ENCODE data around the gene ADCY10. TPM values are rescaled to one million over a fixed set of nuclear protein-coding genes. Genes with fewer than 3 reads are reported as not detected.

The ADCY10 gene
- total RNA-seq, 1 donor from 2014 or later, result 0.27 TPM

DNA sequence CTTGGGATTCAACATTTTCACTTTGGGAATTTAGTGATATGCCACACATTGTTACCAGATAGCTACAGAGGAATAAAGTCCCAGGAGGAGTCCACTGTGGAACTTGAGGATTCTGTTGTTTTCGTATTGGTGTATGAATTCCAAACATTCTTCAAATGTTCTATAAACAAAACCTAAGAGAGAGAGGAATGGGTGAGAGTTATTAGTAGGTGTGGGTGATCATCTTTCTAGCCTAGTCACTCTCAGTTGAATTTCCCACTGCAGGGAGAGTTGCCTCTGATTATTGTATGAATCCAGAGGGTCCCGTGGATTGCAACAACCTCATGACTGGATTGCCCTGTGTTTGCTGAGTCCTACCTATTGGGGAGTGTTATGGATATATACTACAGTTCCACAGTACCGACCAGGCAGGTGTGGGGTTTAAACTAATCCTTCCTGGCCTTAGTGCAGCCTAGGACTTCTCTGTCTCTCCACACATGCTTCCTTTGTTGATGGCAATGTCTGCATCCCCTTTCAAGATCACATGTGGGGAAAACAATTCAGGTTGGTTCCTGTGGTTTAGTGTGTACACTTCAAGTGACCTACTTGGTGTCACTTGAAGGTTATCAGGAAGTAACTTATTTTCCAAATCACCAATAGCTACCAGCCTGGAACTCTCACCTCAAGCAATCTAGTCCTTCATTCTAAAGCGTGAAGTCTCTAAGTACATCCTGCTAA, 91.8 kb downstream of the ADCY10 start:
- DNase-seq (ENCODE audit: low read depth) (peak; percentile 35), FAIRE-seq (peak; percentile 45)
- Histone ChIP-seq H3K36me3 (ENCODE audit: insufficient read depth, low read length) (no peaks in the 10 kb centered on the region), H3K9me3 (ENCODE audit: insufficient read depth, low read depth, low read length) (no peaks in the 10 kb centered on the region), H3K27ac (ENCODE audit: low read depth, low read length) (no peak overlapping the region), H3K27me3 (ENCODE audit: insufficient read depth, low read length) (no peaks in the 10 kb centered on the region), H3K9ac (ENCODE audit: low read length) (no peak overlapping the region), H3K4me2 (ENCODE audit: low read length) (peak overlapping the region; percentile 28), H2AFZ (ENCODE audit: low read depth, low read length) (no peak overlapping the region), H3K4me3 (ENCODE audit: insufficient read depth, low read depth, low read length) (no peak overlapping the region), H3K4me1 (ENCODE audit: insufficient read depth, low read length) (peaks cover 18% of the 10 kb centered on the region), H4K20me1 (ENCODE audit: insufficient read depth, low read length) (no peaks in the 10 kb centered on the region), H3K79me2 (ENCODE audit: insufficient read depth, low read length) (no peaks in the 10 kb centered on the region)
- Mint-ChIP-seq H3K4me3 (ENCODE audit: unreplicated experiment) (no peak overlapping the region), H3K36me3 (ENCODE audit: low read depth, unreplicated experiment) (no peaks in the 10 kb centered on the region), H3K4me1 (ENCODE audit: low read depth, unreplicated experiment) (peaks cover 25% of the 10 kb centered on the region), H3K9me3 (ENCODE audit: unreplicated experiment) (no peaks in the 10 kb centered on the region), H3K27me3 (ENCODE audit: low read depth, unreplicated experiment) (no peaks in the 10 kb centered on the region), H3K27ac (ENCODE audit: unreplicated experiment) (peak overlapping the region; percentile 16)
- TF ChIP-seq, protein P1, sequence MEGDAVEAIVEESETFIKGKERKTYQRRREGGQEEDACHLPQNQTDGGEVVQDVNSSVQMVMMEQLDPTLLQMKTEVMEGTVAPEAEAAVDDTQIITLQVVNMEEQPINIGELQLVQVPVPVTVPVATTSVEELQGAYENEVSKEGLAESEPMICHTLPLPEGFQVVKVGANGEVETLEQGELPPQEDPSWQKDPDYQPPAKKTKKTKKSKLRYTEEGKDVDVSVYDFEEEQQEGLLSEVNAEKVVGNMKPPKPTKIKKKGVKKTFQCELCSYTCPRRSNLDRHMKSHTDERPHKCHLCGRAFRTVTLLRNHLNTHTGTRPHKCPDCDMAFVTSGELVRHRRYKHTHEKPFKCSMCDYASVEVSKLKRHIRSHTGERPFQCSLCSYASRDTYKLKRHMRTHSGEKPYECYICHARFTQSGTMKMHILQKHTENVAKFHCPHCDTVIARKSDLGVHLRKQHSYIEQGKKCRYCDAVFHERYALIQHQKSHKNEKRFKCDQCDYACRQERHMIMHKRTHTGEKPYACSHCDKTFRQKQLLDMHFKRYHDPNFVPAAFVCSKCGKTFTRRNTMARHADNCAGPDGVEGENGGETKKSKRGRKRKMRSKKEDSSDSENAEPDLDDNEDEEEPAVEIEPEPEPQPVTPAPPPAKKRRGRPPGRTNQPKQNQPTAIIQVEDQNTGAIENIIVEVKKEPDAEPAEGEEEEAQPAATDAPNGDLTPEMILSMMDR (IDR thresholded peaks at IDR 0.05; ENCODE audit: insufficient read depth, low read depth, low read length), result no peak
- no peak for TF ChIP-seq EZH2 (IDR thresholded peaks at IDR 0.05; ENCODE audit: insufficient read depth, low read length)

DNA sequence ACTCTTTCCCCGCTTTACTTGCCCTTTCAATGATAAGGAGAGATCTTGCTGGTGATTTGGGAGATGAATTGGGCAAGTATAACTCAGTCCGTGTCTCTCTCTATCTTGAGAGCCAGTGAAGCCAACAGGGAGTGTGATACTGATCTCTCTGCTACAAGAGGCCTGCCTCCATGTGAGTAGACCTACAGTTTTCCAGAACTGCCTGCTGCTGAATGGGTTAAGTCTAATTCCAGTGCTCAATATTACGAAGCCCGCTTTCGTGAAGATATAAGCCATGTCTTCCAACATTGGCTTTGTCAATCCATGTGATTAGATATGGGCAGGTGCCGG, 92.6 kb downstream of the ADCY10 start:
- Histone ChIP-seq H3K36me3 (ENCODE audit: insufficient read depth, low read length) (no peaks in the 10 kb centered on the region), H3K4me2 (ENCODE audit: low read length) (no peak overlapping the region), H3K9me3 (ENCODE audit: insufficient read depth, low read depth, low read length) (no peaks in the 10 kb centered on the region), H3K27ac (ENCODE audit: low read depth, low read length) (no peak overlapping the region), H3K4me3 (ENCODE audit: insufficient read depth, low read depth, low read length) (no peak overlapping the region), H3K9ac (ENCODE audit: low read length) (no peak overlapping the region), H3K27me3 (ENCODE audit: insufficient read depth, low read length) (no peaks in the 10 kb centered on the region), H2AFZ (ENCODE audit: low read depth, low read length) (no peak overlapping the region), H3K4me1 (ENCODE audit: insufficient read depth, low read length) (peaks cover 18% of the 10 kb centered on the region), H3K79me2 (ENCODE audit: insufficient read depth, low read length) (no peaks in the 10 kb centered on the region), H4K20me1 (ENCODE audit: insufficient read depth, low read length) (no peaks in the 10 kb centered on the region)
- peaks cover 25% of the 10 kb centered on the region for H3K4me1 Mint-ChIP-seq (ENCODE audit: low read depth, unreplicated experiment)
- H3K9me3 Mint-ChIP-seq (ENCODE audit: unreplicated experiment), result no peaks in the 10 kb centered on the region
- H3K36me3 Mint-ChIP-seq (ENCODE audit: low read depth, unreplicated experiment), result no peaks in the 10 kb centered on the region
- no peak for DNase-seq (ENCODE audit: low read depth)
- no peaks in the 10 kb centered on the region for H3K27me3 Mint-ChIP-seq (ENCODE audit: low read depth, unreplicated experiment)
- TF ChIP-seq EZH2 (IDR thresholded peaks at IDR 0.05; ENCODE audit: insufficient read depth, low read length), result no peak
- TF ChIP-seq, protein P1 (IDR thresholded peaks at IDR 0.05; ENCODE audit: insufficient read depth, low read depth, low read length), result no peak
- H3K4me3 Mint-ChIP-seq (ENCODE audit: unreplicated experiment), result no peak overlapping the region
- FAIRE-seq, result no peak
- H3K27ac Mint-ChIP-seq (ENCODE audit: unreplicated experiment), result no peak overlapping the region

DNA sequence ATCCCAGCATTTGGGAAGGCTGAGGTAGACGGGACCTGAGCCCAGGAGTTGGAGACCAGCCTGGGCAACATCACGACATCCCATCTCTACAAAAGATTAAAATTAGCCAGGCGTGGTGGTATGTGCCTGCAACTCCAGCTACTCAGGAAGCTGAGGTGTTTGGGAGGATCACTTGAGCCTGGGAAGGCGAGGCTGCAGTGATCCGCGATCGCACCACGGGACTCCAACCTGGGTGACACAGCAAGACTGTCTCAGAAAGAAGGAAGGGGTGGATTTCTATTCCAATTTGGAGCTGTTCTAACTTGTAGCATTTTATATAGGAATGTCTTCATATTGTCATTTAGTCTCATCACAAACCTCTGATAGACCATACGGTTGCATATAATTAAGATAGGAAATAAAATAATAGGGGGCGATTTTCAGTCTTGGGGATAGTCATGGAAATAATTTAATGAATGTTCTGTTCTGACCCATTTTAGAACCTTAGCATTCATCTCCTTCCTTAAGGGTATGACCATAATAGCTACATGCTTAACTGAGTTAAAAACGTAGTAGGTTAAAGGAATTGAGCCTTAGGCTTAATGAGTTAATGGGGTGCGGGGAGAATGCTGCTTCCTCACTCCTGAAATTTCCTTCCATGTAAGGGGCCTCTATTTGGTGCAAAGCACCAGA, 93.1 kb downstream of the ADCY10 start:
- H3K4me2 ChIP-seq (ENCODE audit: low read length), result peak overlapping the region; percentile 65
- Mint-ChIP-seq H3K36me3 (ENCODE audit: low read depth, unreplicated experiment) (no peaks in the 10 kb centered on the region), H3K27me3 (ENCODE audit: low read depth, unreplicated experiment) (no peaks in the 10 kb centered on the region), H3K4me3 (ENCODE audit: unreplicated experiment) (peak overlapping the region; percentile 78), H3K27ac (ENCODE audit: unreplicated experiment) (peak overlapping the region; percentile 91), H3K9me3 (ENCODE audit: unreplicated experiment) (no peaks in the 10 kb centered on the region), H3K4me1 (ENCODE audit: low read depth, unreplicated experiment) (peaks cover 22% of the 10 kb centered on the region)
- peaks cover 18% of the 10 kb centered on the region for H3K4me1 ChIP-seq (ENCODE audit: insufficient read depth, low read length)
- TF ChIP-seq, protein P1 (IDR thresholded peaks at IDR 0.05; ENCODE audit: insufficient read depth, low read depth, low read length), result no peak
- TF ChIP-seq EZH2 (IDR thresholded peaks at IDR 0.05; ENCODE audit: insufficient read depth, low read length), result no peak
- H3K27me3 ChIP-seq (ENCODE audit: insufficient read depth, low read length), result no peaks in the 10 kb centered on the region
- no peaks in the 10 kb centered on the region for H3K79me2 ChIP-seq (ENCODE audit: insufficient read depth, low read length)
- H3K4me3 ChIP-seq (ENCODE audit: insufficient read depth, low read depth, low read length), result no peak overlapping the region
- H3K36me3 ChIP-seq (ENCODE audit: insufficient read depth, low read length), result no peaks in the 10 kb centered on the region
- H2AFZ ChIP-seq (ENCODE audit: low read depth, low read length), result no peak overlapping the region
- FAIRE-seq (no peak), DNase-seq (ENCODE audit: low read depth) (peak; percentile 20)
- H4K20me1 ChIP-seq (ENCODE audit: insufficient read depth, low read length), result no peaks in the 10 kb centered on the region
- no peak overlapping the region for H3K9ac ChIP-seq (ENCODE audit: low read length)
- no peaks in the 10 kb centered on the region for H3K9me3 ChIP-seq (ENCODE audit: insufficient read depth, low read depth, low read length)
- H3K27ac ChIP-seq (ENCODE audit: low read depth, low read length), result peak overlapping the region; percentile 83
